Ishikawa (cell line): Measurements from ENCODE around the gene FKBP2.

Experiments used
- CEBPB ChIP-seq: IDR thresholded peaks from 2 replicates; pipeline ENCODE4 v1.6.1; 2012
- NFIC ChIP-seq: IDR thresholded peaks from 2 replicates; pipeline ENCODE4 v1.6.1; 2012
- TAF1 ChIP-seq: IDR thresholded peaks from 2 replicates; pipeline ENCODE4 v1.6.1; 2012; ENCODE audit warnings: low read depth, mild to moderate bottlenecking
- YY1 ChIP-seq: IDR thresholded peaks from 2 replicates; pipeline ENCODE4 v1.6.1; 2012; ENCODE audit warnings: low read depth
- TF ChIP-seq, protein P1 (sequence below): IDR thresholded peaks from 2 replicates; pipeline ENCODE4 v1.6.1; 2012

DNA sequence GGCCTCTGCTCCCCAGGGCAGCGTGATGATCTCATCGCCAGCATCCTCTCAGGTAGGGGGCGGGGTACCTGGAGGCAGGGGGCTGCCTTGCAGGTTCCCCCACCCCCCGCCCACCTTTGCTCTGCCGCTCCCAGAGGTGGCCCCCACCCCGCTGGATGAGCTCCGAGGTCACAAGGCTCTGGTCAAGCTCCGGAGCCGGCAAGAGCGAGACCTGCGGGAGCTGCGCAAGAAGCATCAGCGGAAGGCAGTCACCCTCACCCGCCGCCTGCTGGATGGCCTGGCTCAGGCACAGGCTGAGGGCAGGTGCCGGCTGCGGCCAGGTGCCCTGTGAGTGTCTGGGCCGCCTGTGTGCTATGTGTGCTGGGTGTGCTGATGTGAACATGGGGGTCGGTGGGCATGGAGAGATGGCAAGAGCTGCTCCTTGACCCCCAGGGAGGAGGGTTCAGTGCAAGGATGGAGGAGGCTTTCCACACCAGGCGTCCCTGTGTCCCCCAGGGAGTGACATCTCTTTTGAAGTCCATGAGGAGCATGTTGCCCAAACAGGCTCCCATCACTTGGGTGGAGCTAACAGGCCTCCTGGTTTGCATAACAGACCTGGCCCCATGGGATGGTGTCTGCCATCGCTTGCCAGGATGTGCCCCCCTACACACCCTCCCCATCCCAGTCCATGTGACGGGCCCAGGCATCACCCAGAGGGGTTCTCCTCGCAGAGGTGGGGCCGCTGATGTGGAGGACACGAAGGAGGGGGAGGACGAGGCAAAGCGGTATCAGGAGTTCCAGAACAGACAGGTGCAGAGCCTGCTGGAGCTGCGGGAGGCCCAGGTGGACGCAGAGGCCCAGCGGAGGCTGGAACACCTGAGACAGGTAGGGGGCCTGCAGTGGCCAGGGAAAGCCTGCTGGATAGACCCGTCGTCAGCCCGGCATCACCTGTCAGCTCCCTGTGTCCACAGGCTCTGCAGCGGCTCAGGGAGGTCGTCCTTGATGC is 24.6 kb downstream of the FKBP2 start:
- no peak for TF ChIP-seq TAF1
- no peak for TF ChIP-seq YY1
- TF ChIP-seq, protein P1, sequence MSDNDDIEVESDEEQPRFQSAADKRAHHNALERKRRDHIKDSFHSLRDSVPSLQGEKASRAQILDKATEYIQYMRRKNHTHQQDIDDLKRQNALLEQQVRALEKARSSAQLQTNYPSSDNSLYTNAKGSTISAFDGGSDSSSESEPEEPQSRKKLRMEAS = no peak
- no peak for TF ChIP-seq CEBPB
- TF ChIP-seq NFIC = no peak
